ENCODE data around the gene METTL2A.
"Not testable (repeated sequence)": the region's sequence is repeated elsewhere in the genome, so short reads cannot be mapped to it uniquely, and the experiment has no call there.

METTL2A gene, protein sequence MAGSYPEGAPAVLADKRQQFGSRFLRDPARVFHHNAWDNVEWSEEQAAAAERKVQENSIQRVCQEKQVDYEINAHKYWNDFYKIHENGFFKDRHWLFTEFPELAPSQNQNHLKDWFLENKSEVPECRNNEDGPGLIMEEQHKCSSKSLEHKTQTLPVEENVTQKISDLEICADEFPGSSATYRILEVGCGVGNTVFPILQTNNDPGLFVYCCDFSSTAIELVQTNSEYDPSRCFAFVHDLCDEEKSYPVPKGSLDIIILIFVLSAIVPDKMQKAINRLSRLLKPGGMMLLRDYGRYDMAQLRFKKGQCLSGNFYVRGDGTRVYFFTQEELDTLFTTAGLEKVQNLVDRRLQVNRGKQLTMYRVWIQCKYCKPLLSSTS

DNA sequence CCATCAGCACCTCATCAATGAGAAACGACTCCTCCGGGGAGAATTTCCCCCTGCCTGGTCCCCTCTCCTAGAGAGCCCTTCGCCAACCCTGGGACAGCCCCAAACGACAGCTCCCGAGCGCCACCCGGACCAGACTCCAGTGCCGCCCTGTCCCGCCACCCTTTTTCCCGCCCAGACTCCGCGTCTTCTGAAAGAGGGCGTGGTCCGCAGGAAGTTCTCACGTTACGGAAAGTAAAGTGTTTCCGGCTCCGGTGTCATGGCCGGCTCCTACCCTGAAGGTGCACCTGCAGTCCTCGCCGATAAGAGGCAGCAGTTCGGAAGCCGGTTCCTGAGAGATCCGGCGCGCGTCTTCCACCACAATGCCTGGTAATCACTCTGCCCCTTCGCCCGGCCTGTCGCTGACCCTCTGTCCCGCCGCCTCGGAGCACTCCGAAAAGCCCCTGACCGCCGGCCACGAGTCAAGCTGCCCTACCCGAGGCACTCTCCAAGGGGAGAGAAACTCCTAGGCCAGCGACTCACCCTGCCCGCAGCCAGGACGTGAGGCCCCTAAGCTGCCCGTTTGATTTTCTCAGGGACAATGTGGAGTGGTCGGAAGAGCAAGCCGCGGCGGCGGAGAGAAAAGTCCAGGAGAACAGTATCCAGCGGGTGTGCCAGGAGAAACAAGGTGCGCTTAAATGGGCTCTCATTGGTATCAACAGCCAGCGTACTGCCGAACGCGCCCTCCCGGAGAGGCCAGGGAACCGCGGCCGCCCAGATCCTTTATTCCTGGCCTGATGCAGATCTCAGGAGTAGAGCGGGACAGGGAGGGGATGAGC, at the start of gene METTL2A:
Gene METTL2A, plus strand, starts transcription at position 251 of the 815 bp plus-strand sequence. Its CDS starts 6 bp downstream, at position 257.
- DNase-seq (ENCODE audit: low read depth), result peak; percentile 48

DNA sequence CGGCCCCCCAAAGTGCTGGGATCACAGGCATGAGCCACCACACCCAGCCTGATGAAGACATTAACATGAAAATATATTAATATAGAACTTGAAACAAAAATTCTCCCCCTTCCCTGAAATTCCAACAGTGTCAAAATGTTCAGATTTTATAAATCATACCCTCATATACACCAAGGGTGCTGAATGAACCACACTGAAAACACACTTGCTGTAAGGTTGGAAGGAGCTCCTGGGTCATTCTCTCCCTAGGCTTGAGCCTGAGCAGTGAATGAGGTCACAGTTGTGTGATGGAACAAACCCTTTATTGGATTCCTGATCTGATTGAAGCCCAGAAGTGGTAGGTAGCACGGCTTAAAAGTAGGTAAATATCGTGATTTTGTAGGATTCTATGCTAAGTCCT, 43.4 kb upstream of the METTL2A start, which contains the start of gene EFCAB3:
Gene EFCAB3, plus strand, starts transcription at position 301 of the 400 bp plus-strand sequence. CDS start 2,427 bp downstream, outside the sequence.
- no peak for DNase-seq (ENCODE audit: low read depth)

DNA sequence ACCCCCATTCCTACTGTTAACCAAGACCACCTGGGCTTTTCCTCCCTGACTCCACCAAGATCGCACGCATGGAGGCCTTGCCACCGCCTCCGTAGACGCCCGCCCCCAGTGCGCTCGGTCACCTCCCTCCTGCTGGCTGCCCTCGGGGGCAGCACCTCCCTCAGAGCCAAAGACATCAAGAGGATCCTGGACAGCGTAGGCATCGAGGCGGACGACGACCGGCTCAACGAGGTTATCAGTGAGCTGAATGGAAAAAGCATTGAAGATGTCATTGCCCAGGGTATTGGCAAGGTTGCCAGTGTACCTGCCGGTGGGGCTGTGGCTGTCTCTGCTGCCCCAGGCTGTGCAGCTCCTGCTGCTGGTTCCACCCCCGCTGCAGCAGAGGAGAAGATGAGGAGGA, 42.1 kb upstream of the METTL2A start:
- DNase-seq (ENCODE audit: low read depth), result no peak

DNA sequence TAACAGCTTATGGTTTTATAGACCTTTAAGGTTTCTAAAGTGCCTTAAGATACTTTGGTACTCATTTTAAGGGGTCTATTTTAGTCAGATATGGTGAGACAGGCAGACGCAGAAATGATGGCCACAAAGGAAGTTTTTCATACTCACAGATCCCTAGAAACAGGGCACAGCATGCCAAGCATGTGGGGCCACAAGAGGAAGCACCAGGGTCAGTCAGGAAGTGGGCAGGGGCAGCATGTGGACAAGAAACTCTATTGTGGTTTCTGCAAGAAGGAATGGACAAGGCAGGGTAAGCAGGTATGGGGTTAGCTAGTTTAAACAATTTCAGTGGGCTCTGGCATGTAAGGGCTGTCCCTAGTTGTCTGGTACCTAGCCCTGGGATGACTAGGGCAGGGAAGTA, 34.8 kb upstream of the METTL2A start:
- no peak for DNase-seq (ENCODE audit: low read depth)

DNA sequence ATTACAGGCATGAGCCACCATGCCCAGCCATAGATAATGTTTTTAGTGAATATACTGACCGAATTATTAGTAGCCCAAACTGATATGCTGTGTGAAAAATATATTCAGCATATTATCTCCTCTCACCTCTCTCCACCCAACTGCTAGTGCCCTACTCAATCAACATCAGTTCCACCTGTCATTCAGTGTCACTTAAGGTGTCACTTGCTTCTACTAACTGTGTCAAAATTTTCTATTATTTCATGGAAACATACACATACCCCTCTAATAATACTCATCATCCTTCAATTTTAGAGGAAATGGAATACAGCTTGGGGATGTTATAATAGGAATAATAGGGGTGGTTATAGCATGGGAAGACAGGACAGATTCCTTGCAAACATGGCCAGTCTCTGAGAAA, 30.8 kb upstream of the METTL2A start:
- no peak for DNase-seq (ENCODE audit: low read depth)

DNA sequence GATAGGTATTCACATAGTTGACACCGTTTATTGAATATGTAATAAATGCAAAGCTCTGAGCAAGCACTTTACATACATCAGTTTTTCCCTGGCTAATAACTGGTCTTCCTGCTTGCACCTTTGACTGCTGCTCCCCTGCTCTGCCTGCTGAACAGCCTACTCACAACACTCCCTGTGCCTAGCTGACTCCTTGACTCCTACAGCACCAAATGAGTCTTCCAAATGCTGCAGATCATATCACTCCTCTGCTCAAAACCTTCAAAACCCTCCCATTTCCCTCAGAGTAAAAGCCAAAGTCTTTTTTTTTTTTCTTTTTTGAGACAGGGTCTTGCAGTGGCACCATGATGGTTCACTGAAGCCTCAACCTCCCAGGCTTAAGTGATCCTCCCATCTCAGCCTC, 24.8 kb upstream of the METTL2A start:
- no peak for DNase-seq (ENCODE audit: low read depth)

DNA sequence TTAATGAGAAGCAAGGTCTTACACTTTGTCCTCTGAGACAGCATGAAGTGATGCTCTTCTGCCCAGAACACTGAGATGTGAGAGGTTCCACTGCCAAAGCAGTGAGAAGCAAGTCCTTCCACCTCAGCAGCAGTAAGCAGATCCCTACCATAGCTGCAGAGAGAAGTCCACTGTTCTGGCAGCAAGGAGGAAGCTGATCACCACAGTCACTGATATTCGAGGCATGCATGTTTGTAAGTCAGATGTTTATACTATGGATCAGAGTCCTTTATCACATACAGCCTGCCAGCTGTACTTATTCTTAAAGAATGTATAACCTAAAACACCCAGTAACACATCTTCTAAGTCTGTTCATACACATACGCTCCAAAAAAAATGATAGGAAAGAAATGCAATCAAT, 18.2 kb upstream of the METTL2A start:
- DNase-seq (ENCODE audit: low read depth), result no peak

DNA sequence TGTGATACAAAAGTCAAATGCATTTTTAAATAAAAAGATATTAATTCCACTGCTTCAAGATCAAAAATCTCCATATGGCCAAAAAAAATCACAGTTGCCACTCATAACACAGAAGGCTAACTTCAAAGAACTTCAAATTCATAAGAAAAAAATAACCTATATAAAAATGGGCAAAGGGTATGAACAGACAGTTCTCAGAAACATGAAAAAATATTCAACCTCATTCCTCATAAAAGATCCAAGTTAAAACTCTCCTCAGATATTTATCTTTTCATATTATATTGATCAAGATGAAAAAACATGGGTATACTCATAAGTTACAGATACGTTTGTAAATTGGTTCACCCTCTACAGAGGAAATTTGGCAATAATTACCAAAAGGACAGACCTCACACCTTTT, 10.6 kb upstream of the METTL2A start:
- not testable (repeated sequence) for DNase-seq (ENCODE audit: low read depth)

DNA sequence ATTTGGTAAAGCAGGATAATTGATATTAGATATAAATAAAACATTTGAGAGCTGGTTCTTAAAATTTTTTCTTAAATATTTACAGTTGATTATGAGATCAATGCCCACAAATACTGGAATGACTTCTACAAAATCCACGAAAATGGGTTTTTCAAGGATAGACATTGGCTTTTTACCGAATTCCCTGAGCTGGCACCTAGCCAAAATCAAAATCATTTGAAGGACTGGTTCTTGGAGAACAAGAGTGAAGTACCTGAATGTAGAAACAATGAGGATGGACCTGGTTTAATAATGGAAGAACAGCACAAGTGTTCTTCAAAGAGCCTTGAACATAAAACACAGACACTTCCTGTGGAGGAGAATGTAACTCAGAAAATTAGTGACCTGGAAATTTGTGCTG, 2.5 kb downstream of the METTL2A start:
- DNase-seq (ENCODE audit: low read depth), result not testable (repeated sequence)

DNA sequence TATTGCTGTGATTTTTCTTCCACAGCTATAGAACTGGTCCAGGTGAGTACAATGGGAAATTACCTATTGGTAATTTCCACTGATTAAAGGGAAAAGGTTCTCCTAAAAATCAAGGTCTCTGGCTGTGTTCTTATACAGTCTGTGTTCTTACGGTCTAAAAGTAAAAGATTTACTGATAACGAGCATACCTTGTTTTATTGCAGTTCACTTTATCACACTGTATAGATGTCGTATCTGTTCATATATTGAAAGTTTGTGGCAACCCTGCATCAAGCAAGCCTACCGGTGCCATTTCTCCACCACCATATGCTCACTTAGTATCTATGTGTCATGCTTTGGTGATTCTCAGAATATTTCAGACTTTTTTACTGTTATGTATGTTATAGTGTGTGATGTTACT, 11.6 kb downstream of the METTL2A start:
- not testable (repeated sequence) for DNase-seq (ENCODE audit: low read depth)

DNA sequence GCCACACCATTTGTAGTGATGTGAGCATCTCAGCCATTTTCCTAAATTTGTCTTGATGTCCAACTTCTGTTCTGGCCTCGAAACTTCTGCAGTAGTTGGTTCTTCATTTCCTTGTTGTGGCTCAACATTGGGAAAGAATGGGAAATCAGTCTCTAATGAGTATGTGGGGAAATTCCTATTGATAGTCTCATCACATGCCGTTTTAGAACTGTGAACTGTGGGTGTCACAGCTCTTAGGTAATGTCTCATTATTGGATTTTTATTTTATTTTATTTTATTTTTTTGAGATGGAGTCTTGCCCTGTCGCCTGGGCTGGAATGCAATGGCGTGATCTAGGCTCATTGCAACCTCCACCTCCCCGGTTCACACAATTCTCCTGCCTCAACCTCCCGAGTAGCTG, 17.5 kb downstream of the METTL2A start:
- DNase-seq (ENCODE audit: low read depth), result not testable (repeated sequence)

DNA sequence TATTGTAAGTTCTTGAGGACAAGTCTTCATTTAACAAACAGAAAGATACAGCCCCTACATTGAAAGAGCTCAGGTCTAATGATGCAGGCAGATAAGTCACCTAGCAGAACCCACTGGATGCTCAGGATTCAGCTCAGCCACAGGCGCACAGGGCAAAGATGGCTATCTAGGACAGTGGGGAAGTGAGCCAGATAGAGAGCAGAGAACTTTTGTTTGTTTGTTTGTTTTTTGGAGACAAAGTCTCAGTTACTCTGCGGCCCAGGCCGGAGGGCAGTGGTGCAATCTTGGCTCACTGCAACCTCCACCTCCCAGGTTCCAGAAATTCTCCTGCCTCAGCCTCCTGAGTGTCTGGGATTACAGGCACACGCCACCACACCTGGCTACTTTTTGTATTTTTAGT, 20.4 kb downstream of the METTL2A start:
- DNase-seq (ENCODE audit: low read depth), result no peak

DNA sequence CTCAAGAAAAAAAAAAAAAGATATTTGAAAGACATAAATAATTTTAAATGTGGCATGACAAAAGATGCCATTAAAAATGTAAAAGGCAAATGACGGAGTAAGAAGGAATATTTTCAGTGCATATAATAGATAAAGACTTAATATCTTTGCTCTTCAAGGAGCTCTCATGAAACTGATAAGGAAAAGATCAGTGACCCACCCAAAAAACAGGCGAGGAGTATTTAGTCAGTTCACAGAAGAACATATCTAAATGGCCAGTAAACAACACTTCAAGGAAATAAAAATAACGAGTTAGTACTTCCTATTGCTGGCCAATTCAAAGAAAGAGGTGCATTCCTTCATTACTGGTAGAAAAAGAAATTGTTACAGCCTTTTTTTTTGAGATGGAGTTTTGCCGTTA, 22.1 kb downstream of the METTL2A start:
- DNase-seq (ENCODE audit: low read depth), result not testable (repeated sequence)

DNA sequence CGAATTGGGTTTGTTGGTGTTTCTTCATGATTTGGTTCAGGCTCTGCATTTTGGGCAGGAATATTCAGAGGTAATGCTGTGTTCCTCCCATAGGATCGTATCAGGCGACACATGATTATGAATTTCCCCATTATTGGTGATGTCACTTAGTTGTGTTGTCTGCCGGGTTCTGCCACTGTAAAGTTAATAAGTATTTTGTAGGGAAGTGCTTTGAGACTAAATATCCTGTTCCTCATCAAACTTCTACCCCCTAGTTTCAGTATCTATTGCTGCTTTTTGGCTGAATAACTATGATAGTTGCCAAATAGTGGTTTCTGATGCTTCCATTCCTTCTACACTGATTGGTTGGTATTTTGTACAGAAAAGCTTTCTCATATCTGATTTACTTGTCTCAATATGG, 28.5 kb downstream of the METTL2A start:
- DNase-seq (ENCODE audit: low read depth), result not testable (repeated sequence)

DNA sequence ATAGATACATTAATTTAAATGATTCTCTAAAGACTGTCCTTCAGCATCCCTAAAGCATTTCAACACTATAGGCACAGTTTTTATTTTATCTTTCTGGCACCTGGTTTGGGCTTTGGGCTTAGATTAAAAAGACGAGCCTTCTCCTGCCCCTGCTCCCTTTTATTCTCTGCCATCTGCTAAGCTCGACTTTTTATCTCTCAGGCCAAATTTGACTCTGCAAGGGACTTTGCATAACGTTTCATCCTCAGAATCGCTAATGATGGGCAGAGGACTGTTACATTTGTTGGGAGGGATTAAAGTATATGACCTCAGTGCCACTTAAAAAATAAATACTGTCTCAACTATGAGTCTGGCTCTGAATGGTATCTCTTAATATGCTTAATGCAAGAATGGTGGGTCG, 29.3 kb downstream of the METTL2A start:
- not testable (repeated sequence) for DNase-seq (ENCODE audit: low read depth)

DNA sequence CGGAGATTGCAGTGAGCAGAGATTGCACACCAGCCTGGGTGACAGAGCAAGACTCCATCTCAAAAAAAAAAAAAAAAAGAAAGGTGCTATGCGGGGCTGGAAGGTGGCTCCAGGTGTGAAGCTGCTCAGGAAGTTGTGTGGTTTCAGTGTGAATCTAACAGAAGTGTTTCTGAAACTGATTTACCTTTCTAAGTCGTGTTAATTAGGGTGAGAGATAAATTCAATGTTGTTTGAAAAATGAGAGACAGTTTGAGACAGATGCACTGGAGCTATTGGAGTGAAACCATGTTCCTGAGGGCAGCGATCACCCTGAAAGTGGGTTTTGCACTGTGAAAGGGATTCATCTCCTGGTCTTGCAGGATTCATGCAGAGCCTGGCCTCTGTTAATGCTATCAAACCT, 30.0 kb downstream of the METTL2A start:
- not testable (repeated sequence) for DNase-seq (ENCODE audit: low read depth)

DNA sequence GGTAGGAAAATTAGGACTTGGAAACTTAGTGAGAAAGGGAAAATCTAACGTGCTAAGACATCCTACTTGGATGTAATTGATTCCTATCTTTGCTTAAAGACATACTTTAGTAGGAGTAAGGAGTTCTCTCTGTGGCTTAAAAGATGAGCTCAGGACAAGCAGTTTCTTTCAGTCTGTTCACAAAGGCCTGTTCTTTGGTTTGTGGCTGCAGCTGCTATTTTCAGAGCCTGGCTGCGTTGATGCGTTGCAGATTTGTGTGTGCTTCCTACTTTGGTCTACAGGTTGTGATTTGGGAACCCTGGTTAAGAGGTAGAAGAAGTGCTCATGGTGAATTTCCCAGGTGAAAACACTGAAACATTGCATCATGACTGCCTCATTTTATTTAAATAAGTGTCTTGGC, 30.4 kb downstream of the METTL2A start:
- not testable (repeated sequence) for DNase-seq (ENCODE audit: low read depth)

DNA sequence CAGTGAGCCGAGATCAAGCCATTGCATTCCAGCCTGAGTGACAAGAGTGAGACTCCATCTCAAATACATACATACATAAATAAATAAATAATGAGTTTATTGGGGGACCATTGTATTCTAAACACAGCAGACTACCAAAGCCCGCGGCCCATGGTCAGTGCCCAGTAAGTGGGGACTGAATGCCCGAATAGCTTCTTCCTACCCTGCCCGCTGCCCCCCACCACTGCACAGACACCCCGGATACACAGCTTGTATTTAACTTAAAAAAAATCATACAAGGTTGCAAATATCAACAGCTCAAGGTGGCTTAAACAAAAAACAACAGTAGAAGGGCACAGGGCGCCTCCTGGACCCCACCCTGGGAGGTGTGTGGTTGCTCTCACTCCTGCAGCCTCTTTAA, 32.3 kb downstream of the METTL2A start:
- DNase-seq (ENCODE audit: low read depth), result no peak

DNA sequence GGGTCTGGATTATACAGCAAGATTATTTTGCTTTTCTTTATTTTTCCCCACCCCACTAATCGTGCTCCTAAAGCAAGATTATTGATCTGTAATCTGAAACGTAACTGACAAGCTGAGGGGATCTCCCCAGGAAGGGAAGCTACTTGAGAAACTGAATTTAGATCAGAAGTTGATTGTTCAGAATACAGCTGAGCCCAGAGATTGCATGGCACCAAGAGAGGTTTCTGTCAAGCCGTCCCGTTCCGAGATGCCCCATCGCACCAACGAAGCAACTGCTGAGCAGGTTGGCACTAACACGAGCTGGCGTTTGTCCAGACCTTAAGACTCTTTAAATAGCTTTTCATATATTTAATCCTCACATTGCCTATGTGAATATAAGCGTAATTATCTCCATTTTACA, 34.8 kb downstream of the METTL2A start:
- DNase-seq (ENCODE audit: low read depth), result not testable (repeated sequence)

DNA sequence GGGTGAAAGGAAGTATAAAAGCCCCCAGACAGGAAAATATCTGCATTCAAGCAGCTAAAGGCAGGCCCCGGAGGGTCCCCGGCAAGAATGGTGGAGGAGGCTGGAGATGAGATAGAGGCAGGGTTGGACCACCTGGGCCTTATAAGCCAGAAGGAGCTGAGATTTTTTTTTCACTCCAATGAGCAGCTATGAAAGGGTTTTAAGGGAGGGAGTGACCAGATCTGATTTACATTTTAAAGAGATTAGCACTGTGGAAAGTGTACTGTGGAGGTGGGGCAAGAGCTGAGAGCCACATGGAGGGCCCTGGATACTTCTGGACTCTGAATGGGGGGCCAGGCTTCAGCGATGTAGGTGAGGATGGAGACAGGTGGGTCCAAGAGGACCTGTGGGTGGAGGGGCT, 40.7 kb downstream of the METTL2A start:
- DNase-seq (ENCODE audit: low read depth), result not testable (repeated sequence)

DNA sequence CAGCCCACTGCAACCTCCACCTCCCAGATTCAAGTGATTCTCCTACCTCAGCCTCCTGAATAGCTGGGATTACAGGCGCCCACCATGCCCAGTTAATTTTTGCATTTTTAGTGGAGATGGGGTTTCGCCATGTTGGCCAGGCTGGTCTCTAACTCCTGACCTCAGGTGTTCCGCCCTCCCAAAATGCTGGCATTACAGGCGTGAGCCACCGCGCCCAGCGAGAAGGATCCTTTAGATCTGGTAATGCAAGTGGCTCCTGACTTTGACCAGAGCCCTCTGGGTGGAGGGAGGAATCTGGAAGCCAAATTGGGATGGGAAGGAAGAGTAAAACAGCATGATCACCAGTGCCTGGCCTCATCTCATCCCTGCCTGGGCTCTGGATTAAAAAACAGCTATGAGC, 41.6 kb downstream of the METTL2A start:
- DNase-seq (ENCODE audit: low read depth), result not testable (repeated sequence)

DNA sequence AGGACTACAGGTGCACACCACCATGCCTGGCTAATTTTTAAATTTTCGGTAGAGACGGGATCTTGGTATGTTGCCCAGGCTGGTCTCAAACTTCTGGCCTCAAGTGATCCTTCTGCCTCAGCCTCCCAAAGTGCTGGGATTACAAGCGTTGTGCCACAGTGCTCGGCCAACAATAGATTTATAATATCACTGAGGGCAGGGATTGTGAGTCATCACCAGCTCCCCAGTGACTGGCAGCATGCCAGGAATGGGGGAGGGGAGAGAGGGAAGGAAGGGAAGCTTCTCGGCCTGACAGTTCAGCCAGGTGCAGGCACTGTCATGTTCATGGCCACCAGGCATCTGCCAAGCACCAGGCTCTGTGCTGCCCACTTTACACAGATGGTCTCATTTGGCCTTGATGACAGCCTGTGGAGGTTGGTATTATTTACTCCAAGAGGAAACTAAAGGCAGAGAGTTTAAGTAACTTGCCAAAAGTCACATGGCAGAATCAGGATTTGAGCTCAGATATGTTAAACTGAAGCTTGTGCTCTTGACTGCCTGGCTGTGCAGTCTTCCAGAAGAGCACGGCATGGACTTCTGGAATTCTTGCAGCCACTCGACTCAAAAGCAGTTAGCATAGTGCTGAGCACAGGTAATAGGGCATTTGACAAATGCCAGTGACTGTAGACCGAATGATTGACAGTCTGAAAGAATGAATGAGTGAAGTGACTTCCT, 47.1 kb downstream of the METTL2A start:
- not testable (repeated sequence) for DNase-seq (ENCODE audit: low read depth)
